OCI-LY3 (cell line): ENCODE data around the gene TEX36.

Source experiments
- H2AFZ ChIP-seq: fragments of 200-600, 300-600 bp; shearing (Covaris generic); 2 replicates; pipeline ENCODE4 v1.6.0; 2014; ENCODE audit warnings: antibody characterized with exemption, low read depth, low read length
- H3K27ac ChIP-seq: fragments of 200-600, 300-600 bp; sonication (generic); 2 replicates; pipeline ENCODE4 v1.5.1; 2014; ENCODE audit warnings: mild to moderate bottlenecking, low read length, moderate library complexity, mixed read lengths
- H3K27me3 ChIP-seq: fragments of 200-600, 300-600 bp; sonication (generic); 2 replicates; pipeline ENCODE4 v1.6.1; 2014; ENCODE audit warnings: low read depth, low read length, mixed read lengths
- H3K36me3 ChIP-seq: fragments of 200-600, 300-600 bp; sonication (generic); replicated peaks from 2 replicates; pipeline ENCODE3; 2014; ENCODE audit warnings: low read depth, low read length, mixed read lengths
- H3K4me1 ChIP-seq: fragments of 300-600, 200-600 bp; sonication (generic); 2 replicates; pipeline ENCODE4 v1.6.1; 2014; ENCODE audit warnings: low read length, mixed read lengths
- H3K4me2 ChIP-seq: fragments of 200-600, 300-600 bp; sonication (generic); 2 replicates; pipeline ENCODE4 v1.6.1; 2014; ENCODE audit warnings: low read length, mixed read lengths
- H3K4me3 ChIP-seq: fragments of 300-600, 200-600 bp; sonication (generic); 2 replicates; pipeline ENCODE4 v1.5.1; 2014; ENCODE audit warnings: antibody characterized with exemption, mild to moderate bottlenecking, low read length, moderate library complexity
- H3K79me2 ChIP-seq: fragments of 300-600, 200-600 bp; shearing (Covaris generic); 2 replicates; pipeline ENCODE4 v1.6.1; 2014; ENCODE audit warnings: mild to moderate bottlenecking, low read length, mixed read lengths
- H3K9ac ChIP-seq: fragments of 300-600, 200-600 bp; shearing (Covaris generic); 2 replicates; pipeline ENCODE4 v1.6.0; 2014; ENCODE audit warnings: mild to moderate bottlenecking, low read length, moderate library complexity
- H3K9me3 ChIP-seq: fragments of 200-600, 300-600 bp; shearing (Covaris generic); 2 replicates; pipeline ENCODE4 v1.6.1; 2014; ENCODE audit warnings: low read length, mixed read lengths; ENCODE audit not compliant: insufficient read depth
- H4K20me1 ChIP-seq: fragments of 200-600, 300-600 bp; sonication (generic); 2 replicates; pipeline ENCODE4 v1.6.1; 2016; ENCODE audit warnings: low read length, mixed read lengths; ENCODE audit not compliant: insufficient read depth
- CTCF ChIP-seq: fragments of 200-600, 300-600 bp; sonication (generic); IDR thresholded peaks from 2 replicates; pipeline ENCODE4 v1.5.1; 2014; ENCODE audit warnings: antibody characterized with exemption, low read length, low read depth
- EZH2phosphoT487 ChIP-seq: fragments of 200-600 bp; shearing (Covaris generic); IDR thresholded peaks from 2 replicates; pipeline ENCODE4 v1.6.1; 2018; ENCODE audit warnings: antibody characterized with exemption, mixed run types, low read depth

Gene TEX36

GRCh38 chr10:125626671-125627070, 56.3 kb downstream of the TEX36 start:
- H3K27ac ChIP-seq, result no peak overlapping the region
- no peaks in the 10 kb centered on the region for H3K79me2 ChIP-seq
- H3K9me3 ChIP-seq, result no peaks in the 10 kb centered on the region
- H3K4me1 ChIP-seq, result no peaks in the 10 kb centered on the region
- no peak overlapping the region for H3K9ac ChIP-seq
- H3K4me3 ChIP-seq, result no peak overlapping the region
- no peaks in the 10 kb centered on the region for H3K36me3 ChIP-seq
- no peaks in the 10 kb centered on the region for H3K27me3 ChIP-seq
- TF ChIP-seq EZH2phosphoT487, result no peak
- no peak for TF ChIP-seq CTCF
- H4K20me1 ChIP-seq, result no peaks in the 10 kb centered on the region
- no peak overlapping the region for H2AFZ ChIP-seq
- no peak overlapping the region for H3K4me2 ChIP-seq

- no peak overlapping the region for H3K9ac ChIP-seq
- TF ChIP-seq CTCF, result no peak
- TF ChIP-seq EZH2phosphoT487, result no peak
- H3K27me3 ChIP-seq, result no peaks in the 10 kb centered on the region
- no peak overlapping the region for H3K4me3 ChIP-seq
- no peak overlapping the region for H2AFZ ChIP-seq
- H3K4me1 ChIP-seq, result no peaks in the 10 kb centered on the region
- no peaks in the 10 kb centered on the region for H3K36me3 ChIP-seq
- no peaks in the 10 kb centered on the region for H3K79me2 ChIP-seq
- H3K9me3 ChIP-seq, result no peaks in the 10 kb centered on the region
- H3K4me2 ChIP-seq, result no peak overlapping the region
- H3K27ac ChIP-seq, result no peak overlapping the region
- no peaks in the 10 kb centered on the region for H4K20me1 ChIP-seq
These were observed 57.4 kb downstream of the TEX36 start for GRCh38 chr10:125625586-125625985.

GRCh38 chr10:125624800-125625199, 58.2 kb downstream of the TEX36 start:
- Histone ChIP-seq H4K20me1 (no peaks in the 10 kb centered on the region), H3K36me3 (no peaks in the 10 kb centered on the region), H3K9ac (no peak overlapping the region), H3K79me2 (no peaks in the 10 kb centered on the region), H3K4me2 (no peak overlapping the region), H3K4me3 (no peak overlapping the region), H2AFZ (no peak overlapping the region), H3K27ac (no peak overlapping the region), H3K27me3 (no peaks in the 10 kb centered on the region), H3K9me3 (no peaks in the 10 kb centered on the region), H3K4me1 (no peaks in the 10 kb centered on the region)
- TF ChIP-seq CTCF (no peak), EZH2phosphoT487 (no peak)

- H3K36me3 ChIP-seq, result no peaks in the 10 kb centered on the region
- H3K4me1 ChIP-seq, result no peaks in the 10 kb centered on the region
- no peaks in the 10 kb centered on the region for H3K9me3 ChIP-seq
- no peaks in the 10 kb centered on the region for H4K20me1 ChIP-seq
- no peak overlapping the region for H3K27ac ChIP-seq
- no peak for TF ChIP-seq EZH2phosphoT487
- no peak for TF ChIP-seq CTCF
- H3K9ac ChIP-seq, result no peak overlapping the region
- H3K4me2 ChIP-seq, result no peak overlapping the region
- no peaks in the 10 kb centered on the region for H3K79me2 ChIP-seq
- H3K4me3 ChIP-seq, result no peak overlapping the region
- no peak overlapping the region for H2AFZ ChIP-seq
- no peaks in the 10 kb centered on the region for H3K27me3 ChIP-seq
These were observed 61.9 kb downstream of the TEX36 start for GRCh38 chr10:125621052-125621451.
